HG03064 (cell line): ENCODE measurements around the gene FKBP8.
A peak's percentile ranks its signal among the peaks of the same experiment; 100 is the strongest.
"Not testable (repeated sequence)": the region's sequence is repeated elsewhere in the genome, so short reads cannot be mapped to it uniquely, and the experiment has no call there.

Source experiments
- ATAC-seq: cut with Tn5 transposase; IDR thresholded peaks from one replicate; pipeline ENCODE4 v1.9.1; 2021; ENCODE audit warnings: low read depth; ENCODE audit not compliant: unreplicated experiment

Gene FKBP8

DNA sequence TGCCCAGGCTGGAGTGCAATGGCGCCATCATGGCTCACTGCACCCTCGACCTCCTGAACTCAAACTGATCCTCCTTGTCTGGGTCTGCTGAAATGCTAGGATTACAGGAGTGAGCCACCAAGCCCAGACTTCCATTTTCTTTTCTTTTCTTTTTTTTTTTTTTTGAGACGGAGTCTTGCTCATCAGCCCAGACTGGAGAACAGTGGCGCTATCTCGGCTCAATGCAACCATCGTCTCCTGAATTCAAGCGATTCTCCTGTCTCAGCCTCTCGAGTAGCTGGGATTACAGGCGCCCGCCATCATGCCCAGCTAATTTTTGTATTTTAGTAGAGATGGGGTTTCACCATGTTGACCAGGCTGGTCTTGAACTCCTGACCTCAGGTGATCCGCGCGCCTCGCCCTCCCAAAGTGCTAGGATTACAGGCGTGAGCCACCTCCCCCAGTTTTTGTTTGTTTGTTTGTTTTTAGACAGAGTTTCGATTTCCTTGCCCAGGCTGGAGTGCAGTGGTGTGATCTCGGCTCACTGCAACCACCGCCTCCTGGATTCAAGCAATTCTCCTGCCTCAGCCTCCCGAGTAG, 20.4 kb downstream of the FKBP8 start:
- ATAC-seq = not testable (repeated sequence)

DNA sequence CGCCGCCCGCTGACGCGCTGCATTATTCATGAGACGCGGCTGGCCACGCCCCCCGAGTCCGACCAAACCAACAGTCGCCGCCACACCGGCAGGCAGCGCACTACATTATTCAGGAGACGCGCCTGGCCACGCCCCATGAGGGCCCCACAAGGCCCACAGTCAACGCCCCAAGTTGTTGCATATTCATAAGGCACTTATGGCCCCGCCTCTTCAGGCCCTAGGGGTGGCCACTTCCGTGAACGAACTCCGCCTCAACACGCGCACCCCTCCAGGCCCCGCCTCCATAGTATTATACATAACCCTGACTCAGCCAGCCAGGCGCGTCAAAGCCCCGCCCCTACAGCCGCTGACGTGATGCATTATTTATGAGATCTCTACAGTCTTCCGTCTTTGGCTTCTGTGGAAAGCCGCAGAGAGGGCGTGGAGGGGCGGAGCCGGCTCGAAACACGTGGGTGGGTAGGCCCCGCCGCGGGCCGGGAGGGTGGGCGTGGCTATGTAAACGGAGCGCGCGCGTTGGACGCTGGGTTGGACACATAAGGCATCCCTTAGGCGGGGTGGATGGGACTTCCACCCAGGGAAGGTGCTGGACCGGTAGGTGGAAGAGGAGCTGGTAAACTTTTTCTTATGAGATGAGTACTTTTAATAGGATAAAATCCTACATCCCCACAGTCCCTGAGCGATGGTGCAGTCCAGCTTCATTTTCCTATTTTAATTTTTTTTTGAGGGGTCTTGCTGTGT, 21.1 kb downstream of the FKBP8 start:
- peak; percentile 76 for ATAC-seq

DNA sequence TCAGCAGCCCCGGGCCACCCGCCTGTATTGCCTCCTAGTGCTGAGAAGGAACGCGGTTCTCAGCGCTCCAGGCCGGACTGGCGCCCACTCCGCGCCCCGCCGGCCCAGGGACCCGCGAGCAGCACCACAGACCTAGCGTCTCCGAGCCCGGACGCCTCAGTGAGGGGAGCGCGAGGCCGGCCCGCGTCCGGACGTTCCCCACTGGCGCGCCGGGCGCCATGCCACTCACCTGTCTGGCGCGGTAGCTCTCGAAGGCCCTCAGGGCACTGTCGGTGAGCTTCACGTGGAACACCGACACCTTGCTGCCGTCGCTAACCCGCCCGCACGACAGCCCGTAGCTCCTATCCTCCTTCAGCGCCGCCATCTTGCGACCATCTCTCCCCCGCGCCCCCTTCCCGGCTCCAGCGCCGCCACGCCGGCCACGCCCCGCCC, 21.7 kb downstream of the FKBP8 start, which contains the start of gene ELL:
Gene ELL (minus strand): TSS at position 379 of the 432 bp plus-strand sequence. CDS start 15 bp downstream, at position 364.
- no peak for ATAC-seq

DNA sequence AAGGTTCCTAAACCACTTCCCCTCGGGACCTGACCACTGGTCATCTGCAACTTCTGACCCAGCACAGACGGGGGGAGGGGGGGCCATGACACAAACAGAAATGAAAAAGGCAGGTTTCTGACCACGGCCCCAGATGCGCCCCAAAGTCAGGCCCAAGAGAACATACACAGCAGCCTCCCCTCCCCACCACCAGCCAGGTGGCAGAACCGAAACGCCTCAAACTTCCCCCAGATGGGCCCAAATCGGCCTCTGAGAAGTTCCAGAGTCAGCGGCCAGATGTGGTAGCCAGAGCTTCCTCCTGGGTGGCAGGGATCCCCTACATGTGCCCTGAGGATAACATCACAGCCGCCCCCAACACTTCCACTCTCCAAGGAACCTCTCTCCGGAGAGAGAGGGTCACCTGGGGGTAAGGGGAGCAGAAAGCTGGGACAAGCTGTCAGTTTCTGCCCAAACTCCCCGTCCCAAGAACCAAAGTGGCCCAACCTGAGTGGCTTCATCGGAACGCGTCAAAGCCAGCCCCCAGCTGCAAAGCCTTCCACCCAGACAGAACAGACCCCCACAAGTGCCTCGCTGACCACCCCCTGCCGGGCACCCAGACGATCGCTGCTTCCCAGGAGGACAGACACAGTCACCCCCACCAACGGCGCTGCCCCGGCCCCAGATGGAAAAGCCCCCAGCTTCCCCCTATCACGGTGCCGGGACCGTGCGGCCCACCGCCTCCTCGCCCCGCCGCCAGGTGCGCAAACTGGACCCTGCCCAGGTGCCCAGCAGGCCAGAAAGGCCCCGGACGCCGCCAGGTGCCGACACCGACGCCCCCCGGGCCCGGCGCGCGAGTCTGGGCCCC, 22.3 kb downstream of the FKBP8 start:
- no peak for ATAC-seq

DNA sequence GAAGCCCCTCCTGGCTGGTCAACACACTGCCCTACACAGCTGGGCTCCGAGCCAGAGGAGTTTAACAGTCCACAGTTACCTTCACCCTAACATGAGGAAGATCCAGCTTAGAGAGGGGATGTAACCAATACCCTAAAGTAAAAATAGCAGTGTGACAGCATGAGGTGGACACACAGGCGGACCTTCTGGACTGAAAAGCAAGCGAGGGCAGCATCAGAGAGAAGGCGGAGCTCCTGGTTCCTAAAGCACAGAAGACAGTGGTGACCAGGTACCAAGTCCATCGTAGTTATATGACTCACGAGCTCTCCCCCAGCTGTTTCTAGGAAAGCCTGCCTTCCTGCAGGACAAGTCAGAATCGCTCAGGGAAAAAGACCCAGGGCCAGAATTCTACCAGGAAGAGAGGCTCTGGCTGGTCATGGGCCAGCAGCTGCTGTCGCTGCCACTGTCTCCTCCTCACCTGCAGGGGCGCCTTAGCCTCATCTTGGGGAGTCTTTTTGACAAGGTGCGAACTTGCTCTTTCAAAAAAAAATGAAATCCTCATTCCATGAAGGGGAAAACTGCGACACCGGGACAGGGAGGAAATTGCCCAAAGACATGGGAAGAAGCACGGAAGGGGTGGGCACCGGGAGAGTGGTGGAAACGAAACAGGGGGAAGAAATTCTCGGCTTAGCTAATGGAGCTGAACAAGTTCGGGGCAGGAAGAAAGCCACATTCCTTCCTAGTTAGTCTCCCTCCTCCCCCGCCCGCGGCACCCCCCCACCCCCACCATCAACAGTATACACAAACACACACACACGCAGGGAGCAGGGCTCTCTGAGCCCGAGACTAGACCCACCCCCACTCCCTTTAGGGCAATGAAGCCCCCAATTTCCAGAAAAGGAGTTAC, 23.2 kb downstream of the FKBP8 start:
- no peak for ATAC-seq

DNA sequence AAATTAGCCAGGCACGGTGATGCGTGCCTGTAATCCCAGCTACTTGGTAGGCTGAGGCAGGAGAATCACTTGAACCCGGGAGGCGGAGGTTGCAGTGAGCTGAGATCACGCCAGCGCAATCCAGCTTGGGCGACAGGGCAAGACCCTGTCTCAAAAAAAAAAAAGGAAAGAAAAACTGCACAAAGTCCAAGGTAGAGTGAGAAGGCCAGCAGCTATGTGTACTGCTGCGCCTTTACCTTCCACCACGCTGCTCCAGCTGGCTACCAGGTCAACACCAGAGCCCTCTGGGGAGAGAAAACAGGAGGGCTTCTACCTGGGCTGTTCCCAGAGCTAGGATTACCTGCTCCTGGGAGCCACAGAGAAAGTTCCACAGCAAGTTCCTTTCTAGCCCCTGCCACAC, 24.7 kb downstream of the FKBP8 start:
- ATAC-seq = no peak

DNA sequence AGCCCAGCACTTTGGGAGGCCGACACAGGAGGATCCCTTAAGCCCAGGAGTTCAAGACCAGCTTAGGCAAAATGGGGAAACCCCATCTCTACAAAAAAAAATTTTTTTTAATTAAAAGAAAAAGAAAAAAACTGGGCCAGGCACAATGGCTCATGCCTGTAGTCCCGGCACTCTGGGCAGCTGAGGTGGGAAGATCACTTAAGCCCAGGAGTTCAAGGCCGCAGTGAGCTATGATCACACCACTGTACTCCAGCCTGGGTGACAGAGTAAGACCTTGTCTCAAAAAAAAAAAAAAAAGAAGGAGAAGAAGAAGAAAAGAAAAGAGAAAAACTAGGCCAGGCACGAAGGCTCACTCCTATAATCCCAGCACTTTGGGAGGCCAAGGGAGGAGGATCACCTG, 25.8 kb downstream of the FKBP8 start:
- no peak for ATAC-seq

DNA sequence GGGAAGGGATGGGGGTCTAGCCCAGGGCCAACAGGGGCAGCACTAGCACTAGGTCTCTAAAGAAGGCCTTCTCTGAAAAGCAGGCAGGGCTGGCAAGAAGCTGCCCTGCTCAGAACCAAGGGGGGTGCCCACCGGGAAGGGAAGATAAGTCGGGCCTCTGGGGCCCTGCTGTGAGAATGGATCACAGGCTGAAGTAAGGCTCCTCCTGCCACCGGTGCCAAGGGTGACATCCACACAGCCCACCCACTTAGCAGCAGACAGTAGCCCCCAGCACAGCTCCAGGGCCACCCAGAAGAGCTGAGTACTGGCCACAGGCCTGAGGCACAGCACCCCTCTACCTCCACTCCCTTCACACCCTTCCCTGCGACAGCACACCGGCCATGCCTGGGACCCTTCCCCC, 27.4 kb downstream of the FKBP8 start:
- ATAC-seq = no peak

DNA sequence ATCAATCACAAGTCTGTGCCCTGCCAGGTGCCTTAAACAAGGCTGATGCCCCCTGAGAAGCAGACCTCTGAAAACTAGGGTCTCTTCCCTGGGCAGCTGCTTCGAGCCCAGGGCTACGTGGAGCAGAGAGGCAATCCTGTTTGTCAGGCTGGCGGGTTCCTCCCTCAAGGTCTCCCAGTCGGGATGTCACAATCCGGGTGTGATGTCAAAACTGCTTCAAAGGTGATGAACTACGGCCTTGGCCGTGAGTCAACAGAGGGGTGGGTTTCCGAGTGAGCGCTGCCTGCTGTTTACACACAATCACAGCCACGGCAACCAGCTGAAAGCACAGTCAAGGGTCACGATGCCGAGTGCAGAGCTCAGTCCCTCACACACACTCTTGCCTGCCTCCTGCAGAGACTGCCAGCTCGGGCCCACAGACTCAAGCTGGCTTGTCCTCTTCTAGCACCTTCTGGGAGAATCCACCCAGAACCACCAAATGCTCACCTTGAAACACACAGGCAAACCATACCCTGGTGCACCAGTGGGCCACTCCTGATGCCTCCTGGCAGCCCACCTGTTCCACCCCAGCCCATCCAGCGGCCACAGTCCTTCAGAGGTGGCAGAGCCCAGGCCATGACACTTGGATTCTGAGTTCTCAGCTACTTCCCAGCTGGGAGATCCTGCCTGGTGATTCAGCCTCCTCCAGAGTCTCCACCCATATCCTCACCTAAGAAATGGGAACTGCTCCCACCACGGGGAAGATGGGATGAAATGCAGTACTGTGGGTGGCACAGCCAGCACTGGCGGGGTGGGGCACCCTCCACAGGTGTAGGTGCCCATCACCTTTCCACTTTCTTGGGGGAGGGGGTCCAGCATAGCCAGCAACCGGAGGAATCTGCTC, 28.3 kb downstream of the FKBP8 start:
- no peak for ATAC-seq

DNA sequence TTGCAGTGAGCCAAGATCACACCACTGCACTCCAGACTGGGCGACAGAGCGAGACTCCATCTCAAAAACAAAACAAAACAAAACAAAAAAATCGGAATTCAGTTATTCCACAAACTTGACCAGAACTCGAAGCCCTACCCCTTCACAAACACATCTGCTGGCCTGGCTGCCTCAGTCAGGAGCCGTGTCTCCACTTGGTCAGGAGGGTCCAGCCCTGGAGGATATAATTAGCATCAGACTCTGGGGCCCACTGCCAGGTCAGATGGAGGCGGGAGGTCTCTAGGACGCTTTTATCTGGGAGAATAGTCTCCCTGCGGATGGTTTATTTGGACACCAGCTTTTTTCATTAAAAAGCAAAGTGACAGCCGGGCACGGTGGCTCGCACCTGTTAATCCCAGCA, 29.5 kb downstream of the FKBP8 start:
- ATAC-seq = no peak

DNA sequence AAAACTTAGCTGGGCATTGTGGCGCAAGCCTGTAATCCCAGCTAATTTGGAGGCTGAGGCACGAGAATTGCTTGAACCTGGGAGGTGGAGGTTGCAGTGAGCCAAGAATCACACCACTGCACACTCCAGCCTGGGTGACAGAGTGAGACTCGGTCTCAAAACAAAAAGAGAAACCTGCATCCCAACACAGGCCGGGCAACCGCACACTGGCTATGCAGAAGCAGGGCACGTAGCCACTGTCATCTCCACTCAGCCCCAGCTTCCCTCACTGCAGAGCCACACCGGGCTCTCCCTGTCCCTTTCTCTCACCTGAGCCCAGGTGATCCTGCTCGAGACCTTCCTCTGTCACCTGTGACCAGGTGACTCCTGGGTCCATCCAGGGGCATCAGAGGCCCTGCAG, 33.2 kb downstream of the FKBP8 start:
- ATAC-seq = no peak

DNA sequence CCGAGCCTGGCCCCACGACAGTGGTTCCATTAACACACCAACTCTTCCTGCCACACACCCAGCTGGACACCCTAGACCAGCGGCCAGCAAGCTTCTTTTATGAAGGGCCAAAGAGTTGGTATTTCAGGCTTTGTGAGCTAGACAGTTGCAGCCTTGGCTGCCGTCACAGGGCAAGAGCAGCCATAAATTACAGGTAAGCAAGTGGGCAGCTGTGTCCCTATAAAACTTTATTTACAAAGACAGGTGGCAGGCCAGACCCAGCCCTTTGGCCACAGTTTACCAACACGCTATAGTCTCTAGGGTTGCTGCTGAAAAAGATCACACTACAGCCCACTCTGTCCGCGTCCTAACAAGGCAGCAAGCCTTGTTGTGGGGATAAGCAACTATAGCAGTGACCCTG, 34.8 kb downstream of the FKBP8 start:
- ATAC-seq = no peak

DNA sequence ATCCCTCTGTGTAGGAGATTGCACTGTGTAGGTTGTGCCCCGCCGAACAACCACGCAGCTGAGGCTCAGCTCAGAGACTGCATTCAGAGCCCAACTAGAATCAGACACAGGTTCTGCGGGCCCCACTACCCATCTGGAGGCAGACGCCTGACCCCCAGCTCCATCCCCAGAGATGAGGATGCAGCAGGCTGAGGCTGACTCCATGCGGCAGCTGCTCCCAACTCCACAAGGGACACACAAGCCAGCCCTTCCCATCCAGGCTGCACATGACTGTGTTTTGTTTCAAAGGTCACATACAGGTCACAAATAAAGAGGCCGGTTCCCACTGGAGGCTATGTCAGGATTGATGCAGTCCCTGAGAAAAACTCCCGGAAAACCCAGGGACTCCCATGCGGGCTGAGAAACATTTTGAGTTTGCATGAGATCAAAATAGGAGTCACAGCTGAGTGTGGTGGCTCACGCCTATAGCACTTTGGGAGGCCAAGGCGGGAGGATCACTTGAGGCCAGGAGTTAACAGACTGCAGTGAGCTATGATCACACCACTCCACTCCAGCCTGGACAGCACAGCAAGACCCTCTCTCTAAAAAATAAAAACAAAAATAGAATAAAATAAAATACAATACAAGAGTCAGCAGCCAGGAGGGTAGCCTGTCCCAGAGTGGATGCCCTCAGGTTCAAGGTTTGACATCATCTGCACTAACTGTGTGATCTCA, 35.5 kb downstream of the FKBP8 start:
- ATAC-seq = no peak

DNA sequence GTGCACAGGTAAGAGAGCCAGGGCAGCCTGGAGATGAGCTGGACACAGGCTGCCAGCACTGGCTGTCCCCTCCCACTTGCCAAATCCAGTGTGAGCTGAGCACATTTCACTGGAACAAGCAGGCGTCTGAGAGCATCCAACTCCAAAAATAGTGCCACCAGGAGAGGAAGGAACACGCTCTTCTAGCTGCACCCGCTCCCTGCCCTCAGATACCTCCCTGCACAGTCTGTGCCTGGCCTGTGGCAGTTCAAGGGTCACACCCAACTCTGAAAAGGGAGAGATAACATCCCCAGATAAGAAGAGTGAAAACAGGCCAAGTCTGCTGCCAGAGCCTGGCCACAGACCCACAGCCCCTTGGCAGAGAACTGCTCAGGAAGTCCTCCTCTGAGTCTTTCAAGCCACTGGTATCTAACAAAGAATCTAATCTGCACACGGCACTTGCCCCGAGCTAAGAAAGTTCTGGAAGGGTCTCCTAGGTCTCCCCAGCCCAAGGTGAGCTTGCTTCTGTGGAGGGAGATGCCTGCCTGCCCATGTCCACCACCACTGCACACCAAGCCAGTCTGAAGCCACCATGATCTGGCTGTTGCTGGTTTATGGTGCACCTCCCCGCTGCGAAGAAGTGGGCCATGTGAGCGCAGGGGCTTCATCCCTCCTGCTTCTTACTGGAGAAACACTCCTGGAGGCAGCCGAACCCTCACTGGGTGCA, 36.2 kb downstream of the FKBP8 start:
- no peak for ATAC-seq

DNA sequence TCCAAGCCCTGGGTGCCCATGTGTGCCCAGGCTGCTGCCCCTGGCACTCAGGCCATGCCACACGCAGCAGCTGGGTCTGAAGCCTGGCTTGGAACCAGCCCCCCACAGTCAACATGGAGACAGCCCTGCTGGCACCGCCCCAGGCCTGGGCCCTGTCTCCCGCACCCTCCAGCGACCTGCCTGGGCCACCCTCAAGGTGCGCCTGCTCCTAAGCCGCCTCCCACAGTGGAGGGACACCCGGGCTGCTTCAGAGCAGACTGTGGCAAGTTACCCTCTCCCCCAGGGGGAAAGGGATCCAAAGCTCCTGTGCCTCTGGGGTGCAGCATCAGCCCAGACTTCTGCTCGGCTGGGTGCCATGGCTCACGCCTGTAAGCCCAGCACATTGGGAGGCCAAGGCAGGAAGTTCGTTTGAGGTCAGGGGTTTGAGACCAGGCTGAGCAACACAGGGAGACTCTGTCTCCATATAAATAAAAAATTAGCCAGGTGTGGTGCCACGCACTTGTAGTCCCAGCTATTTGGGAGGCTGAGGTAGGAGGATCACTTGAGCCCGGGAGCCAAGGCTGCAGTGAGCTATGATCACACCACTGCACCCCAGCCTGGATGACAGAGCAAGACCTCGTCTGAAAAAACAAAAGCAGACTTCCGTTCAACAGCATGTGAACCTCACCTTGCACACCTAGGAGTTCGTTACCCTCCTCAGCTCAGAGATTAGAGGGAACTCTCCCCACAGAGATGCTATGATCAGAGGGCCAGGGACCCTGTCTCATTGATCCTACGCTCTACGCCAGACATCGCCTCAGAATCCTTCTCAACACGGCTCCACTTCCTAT, 37.1 kb downstream of the FKBP8 start:
- no peak for ATAC-seq

DNA sequence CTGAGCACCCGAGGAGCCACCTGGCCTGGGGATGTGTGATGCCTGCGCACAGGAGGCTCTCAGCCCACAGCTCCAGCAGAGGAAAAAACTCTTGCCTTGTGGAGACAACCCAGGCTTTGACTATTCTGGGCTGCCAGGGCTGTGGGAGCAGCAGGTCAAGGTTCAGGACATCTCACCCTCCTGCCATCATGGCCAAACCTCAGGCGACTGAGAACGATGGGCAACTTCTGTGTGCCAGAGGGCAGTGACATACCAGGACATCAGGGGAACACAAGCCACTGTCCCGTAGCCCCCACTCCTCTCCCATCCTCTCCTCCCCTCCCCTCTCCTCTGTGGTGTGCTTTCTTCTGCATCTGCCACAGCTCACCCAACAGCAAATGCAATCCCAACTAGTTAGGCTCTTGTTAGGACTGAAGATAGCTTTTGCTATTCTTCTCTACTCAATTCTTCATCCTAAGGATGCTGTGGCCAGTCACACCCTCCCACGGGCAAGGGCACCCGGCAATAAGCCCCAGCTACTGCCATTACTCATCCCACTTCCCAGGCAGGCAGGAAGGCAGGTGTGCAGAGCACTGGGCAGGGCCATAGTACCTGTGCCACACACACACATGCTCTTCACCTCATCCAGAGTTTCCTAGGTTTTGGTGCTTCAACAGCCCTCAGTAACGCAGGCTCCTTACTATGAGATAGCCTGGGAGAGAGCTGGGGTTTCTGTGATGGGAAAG, 38.3 kb downstream of the FKBP8 start:
- ATAC-seq = no peak
